ENCODE results near the gene BACH2.

GRCh38 chr6:90106449-90106848, 190.2 kb downstream of the BACH2 start:
- TF ChIP-seq CTCF (IDR thresholded peaks at IDR 0.05; ENCODE audit: insufficient read depth, low read length, poor library complexity, severe bottlenecking): no peak
- TF ChIP-seq EZH2phosphoT487 (conservative IDR thresholded peaks at IDR 0.05; ENCODE audit: low read length): no peak
